Caco-2 (cell line): ENCODE data around the gene CCDC158. TPM values are rescaled to one million over a fixed set of nuclear protein-coding genes. Genes with fewer than 3 reads are reported as not detected.

Experiments
- BruUV-seq: library from RNA; stranded (reverse); fragments of 400-500 nt; replicated peaks from 2 replicates; lab custom pipeline; 2021; lab: Mats Ljungman, UMichigan
- CTCF ChIA-PET: fragments of 300-600 bp; sonication (Branson Sonifier 250); formaldehyde crosslinking; loops from one replicate; lab custom pipeline; 2022; ENCODE audit warnings: antibody characterized with exemption; lab: Charles Lee
- POLR2A ChIA-PET: fragments of 300-600 bp; sonication (Branson Sonifier 250); formaldehyde crosslinking; loops from one replicate; lab custom pipeline; 2022; ENCODE audit warnings: antibody characterized with exemption; lab: Charles Lee
- DNase-seq, 2 experiments: peaks; one replicate each; pipeline versions ENCODE4 v3.0.0 to v3.0.0-alpha.2; 2020 to 2022
- H3K27me3 ChIP-seq: replicated peaks from 2 replicates; pipeline ENCODE4 v1.6.0; 2011; ENCODE audit warnings: low read length; ENCODE audit not compliant: control insufficient read depth, insufficient read depth
- H3K36me3 ChIP-seq: 2 replicates; pipeline ENCODE4 v1.5.1; 2011; ENCODE audit warnings: low read length; ENCODE audit not compliant: control insufficient read depth, insufficient read depth
- H3K4me1 ChIP-seq: fragments of 250-450 bp; sonication (Bioruptor Pico); 2 replicates; pipeline ENCODE4 v1.5.1; 2020; ENCODE audit warnings: mild to moderate bottlenecking
- H3K4me3 ChIP-seq: 2 replicates; pipeline ENCODE4 v1.5.1; 2011; ENCODE audit warnings: low read depth, mild to moderate bottlenecking, control low read depth, low read length
- H3K9me3 ChIP-seq: fragments of 250-450 bp; sonication (Bioruptor Pico); 2 replicates; pipeline ENCODE4 v1.5.1; 2020; ENCODE audit warnings: mild to moderate bottlenecking, moderate library complexity
- H3K27ac Mint-ChIP-seq: one replicate; pipeline ENCODE4 v1.8.0; 2022; ENCODE audit warnings: mixed read lengths; ENCODE audit not compliant: unreplicated experiment
- H3K27me3 Mint-ChIP-seq: one replicate; pipeline ENCODE4 v1.8.0; 2022; ENCODE audit warnings: mixed read lengths; ENCODE audit not compliant: insufficient read depth, unreplicated experiment
- H3K36me3 Mint-ChIP-seq: one replicate; pipeline ENCODE4 v1.8.0; 2022; ENCODE audit warnings: mild to moderate bottlenecking, mixed read lengths; ENCODE audit not compliant: insufficient read depth, unreplicated experiment
- H3K4me1 Mint-ChIP-seq: one replicate; pipeline ENCODE4 v1.8.0; 2022; ENCODE audit warnings: low read depth, mixed read lengths; ENCODE audit not compliant: unreplicated experiment
- H3K4me3 Mint-ChIP-seq: one replicate; pipeline ENCODE4 v1.8.0; 2022; ENCODE audit warnings: mild to moderate bottlenecking, moderate library complexity, mixed read lengths; ENCODE audit not compliant: unreplicated experiment
- H3K9me3 Mint-ChIP-seq: one replicate; pipeline ENCODE4 v1.8.0; 2022; ENCODE audit warnings: mixed read lengths; ENCODE audit not compliant: unreplicated experiment
- intact Hi-C: fragments of 100-400 bp; cut with micrococcal nuclease; formaldehyde crosslinking; loops from one replicate; pipeline ENCODE4 v1.10.0; 2022; ENCODE audit not compliant: unreplicated experiment
- total RNA-seq: library from RNA; stranded (reverse); gene quantifications from 2 replicates; pipeline ENCODE4 v1.2.3, GENCODE V29; 2022
- TF ChIP-seq, protein P1 (sequence below), 2 experiments: fragments of 200-600 bp in 1 of 2; IDR thresholded peaks; 1 replicate in 1 of 2; 2 replicates in 1 of 2; pipeline versions ENCODE4 v1.5.1 to v1.8.0; 2011 to 2022; ENCODE audit warnings: antibody characterized with exemption in 1 of 2, control low read depth in 1 of 2, inconsistent platforms in 1 of 2, low read depth in 1 of 2, low read length in 1 of 2, mild to moderate bottlenecking in 1 of 2, moderate library complexity in 1 of 2; ENCODE audit not compliant: insufficient read depth in 1 of 2, severe bottlenecking in 1 of 2, unreplicated experiment in 1 of 2

CCDC158 gene
- total RNA-seq, 1 experiment from 2014 or later = 0.39 TPM

DNA sequence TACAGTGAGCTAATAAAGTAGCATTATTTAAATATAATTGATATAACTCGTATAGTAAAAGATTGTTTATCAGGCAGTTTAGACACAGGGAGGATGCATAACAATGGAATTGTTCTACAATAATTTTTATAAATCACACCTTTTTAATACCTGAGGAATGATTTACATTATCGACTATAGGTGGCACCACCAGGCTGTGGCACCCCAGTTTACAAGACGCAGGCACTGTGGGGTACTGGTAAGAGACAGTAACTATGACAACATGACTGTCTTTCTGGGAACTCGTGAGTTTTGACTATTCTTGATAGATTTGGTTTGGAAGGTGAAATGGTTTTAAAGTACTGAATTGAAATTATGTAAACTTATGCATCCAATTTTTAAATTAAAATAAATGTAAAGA, 141.5 kb downstream of the CCDC158 start:
- peaks cover 22% of the 10 kb centered on the region for H3K4me1 ChIP-seq
- no peaks in the 10 kb centered on the region for H3K36me3 ChIP-seq
- H3K9me3 ChIP-seq = 0 out of 2 replicates have a peak, but pooled peaks cover 3% of the 10 kb centered on the region
- Mint-ChIP-seq H3K27me3 (no peaks in the 10 kb centered on the region), H3K27ac (no peak overlapping the region), H3K4me3 (no peak overlapping the region), H3K36me3 (no peaks in the 10 kb centered on the region), H3K9me3 (no peaks in the 10 kb centered on the region), H3K4me1 (peaks cover 22% of the 10 kb centered on the region)
- DNase-seq = no peak
- H3K27me3 ChIP-seq = no peaks in the 10 kb centered on the region
- intact Hi-C loops = no loop called here
- CTCF ChIA-PET = no interaction called here
- no peak overlapping the region for H3K4me3 ChIP-seq
- BruUV-seq = no TSS peak
- POLR2A ChIA-PET = no interaction called here
- TF ChIP-seq, protein P1, sequence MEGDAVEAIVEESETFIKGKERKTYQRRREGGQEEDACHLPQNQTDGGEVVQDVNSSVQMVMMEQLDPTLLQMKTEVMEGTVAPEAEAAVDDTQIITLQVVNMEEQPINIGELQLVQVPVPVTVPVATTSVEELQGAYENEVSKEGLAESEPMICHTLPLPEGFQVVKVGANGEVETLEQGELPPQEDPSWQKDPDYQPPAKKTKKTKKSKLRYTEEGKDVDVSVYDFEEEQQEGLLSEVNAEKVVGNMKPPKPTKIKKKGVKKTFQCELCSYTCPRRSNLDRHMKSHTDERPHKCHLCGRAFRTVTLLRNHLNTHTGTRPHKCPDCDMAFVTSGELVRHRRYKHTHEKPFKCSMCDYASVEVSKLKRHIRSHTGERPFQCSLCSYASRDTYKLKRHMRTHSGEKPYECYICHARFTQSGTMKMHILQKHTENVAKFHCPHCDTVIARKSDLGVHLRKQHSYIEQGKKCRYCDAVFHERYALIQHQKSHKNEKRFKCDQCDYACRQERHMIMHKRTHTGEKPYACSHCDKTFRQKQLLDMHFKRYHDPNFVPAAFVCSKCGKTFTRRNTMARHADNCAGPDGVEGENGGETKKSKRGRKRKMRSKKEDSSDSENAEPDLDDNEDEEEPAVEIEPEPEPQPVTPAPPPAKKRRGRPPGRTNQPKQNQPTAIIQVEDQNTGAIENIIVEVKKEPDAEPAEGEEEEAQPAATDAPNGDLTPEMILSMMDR (IDR thresholded peaks at IDR 0.05; ENCODE audit: insufficient read depth in 1 of 2, low read depth in 1 of 2, low read length in 1 of 2, severe bottlenecking in 1 of 2, unreplicated experiment in 1 of 2) = no peak

DNA sequence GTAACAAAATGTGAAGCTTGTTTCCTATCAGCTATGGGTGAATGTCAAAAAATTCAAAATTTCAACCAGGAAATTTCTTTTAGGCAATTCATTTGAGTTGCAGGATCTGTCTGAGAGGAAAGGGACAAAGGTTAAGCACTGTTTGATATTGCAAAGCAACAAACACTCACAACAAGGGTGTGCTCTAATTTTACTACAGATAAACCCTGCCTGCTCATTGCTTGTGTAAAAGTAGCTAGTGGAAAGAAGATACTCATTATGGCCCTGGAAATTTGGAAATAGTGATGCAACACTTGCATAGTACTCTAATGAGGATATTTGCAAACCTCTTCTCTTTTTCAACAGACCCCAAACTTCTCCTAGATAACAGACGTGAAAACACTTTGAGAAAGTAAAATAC, 142.4 kb downstream of the CCDC158 start:
- Mint-ChIP-seq H3K4me1 (peaks cover 22% of the 10 kb centered on the region), H3K27ac (no peak overlapping the region), H3K4me3 (no peak overlapping the region), H3K9me3 (no peaks in the 10 kb centered on the region), H3K27me3 (no peaks in the 10 kb centered on the region), H3K36me3 (no peaks in the 10 kb centered on the region)
- ChIA-PET CTCF (interaction anchor here (1.4 kb wide), 1 partner anchor 27 kb away, joined by 3 read pairs; no protein-coding TSS in a partner anchor), POLR2A (no interaction called here)
- Histone ChIP-seq H3K36me3 (no peaks in the 10 kb centered on the region), H3K4me3 (no peak overlapping the region), H3K27me3 (no peaks in the 10 kb centered on the region), H3K4me1 (peaks cover 22% of the 10 kb centered on the region), H3K9me3 (0 out of 2 replicates have a peak, but pooled peaks cover 3% of the 10 kb centered on the region)
- no TSS peak for BruUV-seq
- intact Hi-C loops = no loop called here
- DNase-seq = no peak
- TF ChIP-seq, protein P1 (IDR thresholded peaks at IDR 0.05; ENCODE audit: insufficient read depth in 1 of 2, low read depth in 1 of 2, low read length in 1 of 2, severe bottlenecking in 1 of 2, unreplicated experiment in 1 of 2) = no peak

DNA sequence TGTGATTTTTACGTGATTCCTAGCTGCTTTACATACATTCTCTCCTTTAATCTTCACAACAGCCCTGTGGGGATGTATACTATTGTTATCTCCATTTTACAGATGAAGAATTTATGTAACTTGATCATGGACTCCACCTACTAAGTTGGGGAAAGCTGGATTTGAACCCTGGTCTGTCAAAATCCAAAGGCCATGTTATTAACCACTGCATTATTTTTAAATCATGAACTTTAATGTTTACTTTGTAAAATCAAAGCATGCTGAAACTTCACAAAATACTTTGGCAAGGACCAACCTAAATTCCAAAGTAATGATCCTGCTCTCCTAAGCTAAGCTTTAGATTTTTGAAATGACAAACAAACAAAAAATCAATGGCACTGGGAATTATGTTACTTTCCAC, 143.3 kb downstream of the CCDC158 start:
- POLR2A ChIA-PET = no interaction called here
- CTCF ChIA-PET = interaction anchor here (1.4 kb wide), 1 partner anchor 28 kb away, joined by 3 read pairs; no protein-coding TSS in a partner anchor
- intact Hi-C loops = no loop called here

More for the DNA sequence above, 143.3 kb downstream of the CCDC158 start:
- BruUV-seq = no TSS peak
- H3K4me3 Mint-ChIP-seq = no peak overlapping the region
- H3K9me3 Mint-ChIP-seq = no peaks in the 10 kb centered on the region
- Histone ChIP-seq H3K9me3 (0 out of 2 replicates have a peak, but pooled peaks cover 3% of the 10 kb centered on the region), H3K4me1 (peaks cover 22% of the 10 kb centered on the region), H3K27me3 (no peaks in the 10 kb centered on the region), H3K4me3 (no peak overlapping the region), H3K36me3 (no peaks in the 10 kb centered on the region)
- H3K27ac Mint-ChIP-seq = no peak overlapping the region
- no peak for DNase-seq
- TF ChIP-seq, protein P1 (IDR thresholded peaks at IDR 0.05; ENCODE audit: insufficient read depth in 1 of 2, low read depth in 1 of 2, low read length in 1 of 2, severe bottlenecking in 1 of 2, unreplicated experiment in 1 of 2) = no peak
- H3K36me3 Mint-ChIP-seq = no peaks in the 10 kb centered on the region
- no peaks in the 10 kb centered on the region for H3K27me3 Mint-ChIP-seq
- peaks cover 28% of the 10 kb centered on the region for H3K4me1 Mint-ChIP-seq
